Measurements from ENCODE around the gene TBX21. TPM values are rescaled to one million over a fixed set of nuclear protein-coding genes. Genes with fewer than 3 reads are reported as not detected.

Gene TBX21
- total and polyA plus RNA-seq, 3 experiments from 2014 or later, result 37.8 to 59.6 (median 39.8) TPM

- POLR2A ChIA-PET, result interaction anchor here (0.7 to 3.4 kb wide), 4 partner anchors 14 to 32 kb away, joined by 4 to 20 read pairs (median 6); partner anchors contain the start of gene TBX21
- H3K9me3 ChIP-seq (ENCODE audit: low read length), result no peaks in the 10 kb centered on the region
- no peaks in the 10 kb centered on the region for H3K36me3 Mint-ChIP-seq
- peak overlapping the region; percentile 56 to 97 (median 92) for H3K27ac Mint-ChIP-seq
- no peaks in the 10 kb centered on the region for H3K9me3 Mint-ChIP-seq
- DNase-seq, result no peak
- no peaks in the 10 kb centered on the region for H3K36me3 ChIP-seq (ENCODE audit: insufficient read depth, low read length)
- peak overlapping the region; percentile 35 for H3K27ac ChIP-seq (ENCODE audit: low read depth, low read length)
- peaks cover 72 to 82% (median 73%) of the 10 kb centered on the region in 3 donors for H3K4me1 Mint-ChIP-seq
- peaks cover 0 to 2% of the 10 kb centered on the region in 2 donors for H3K27me3 Mint-ChIP-seq
- H3K4me1 ChIP-seq (ENCODE audit: insufficient read depth, low read length), result peaks cover 68% of the 10 kb centered on the region
- no peaks in the 10 kb centered on the region for H3K27me3 ChIP-seq (ENCODE audit: insufficient read depth, low read length, poor library complexity, severe bottlenecking)
- CTCF ChIA-PET, result interaction anchor here (0.6 to 7.2 kb wide), 18 partner anchors 9 to 143 kb away, joined by 3 to 84 read pairs (median 4); partner anchors contain the start of gene TBX21
- H3K4me3 Mint-ChIP-seq, result peak overlapping the region; percentile 56 to 91 (median 79)
- H3K4me3 ChIP-seq (ENCODE audit: low read length), result peak overlapping the region; percentile 12
These were observed 32.3 kb upstream of the TBX21 start for GRCh38 chr17:47700471-47701449.

GRCh38 chr17:47701608-47702007 lies 31.4 kb upstream of the TBX21 start:
- H3K27ac Mint-ChIP-seq, result peak overlapping the region; percentile 56 to 97 (median 92)
- Histone ChIP-seq H3K36me3 (ENCODE audit: insufficient read depth, low read length) (no peaks in the 10 kb centered on the region), H3K27me3 (ENCODE audit: insufficient read depth, low read length, poor library complexity, severe bottlenecking) (no peaks in the 10 kb centered on the region), H3K9me3 (ENCODE audit: low read length) (no peaks in the 10 kb centered on the region), H3K4me1 (ENCODE audit: insufficient read depth, low read length) (peaks cover 75% of the 10 kb centered on the region), H3K4me3 (ENCODE audit: low read length) (no peak overlapping the region), H3K27ac (ENCODE audit: low read depth, low read length) (peak overlapping the region; percentile 35)
- no peaks in the 10 kb centered on the region for H3K36me3 Mint-ChIP-seq
- ChIA-PET CTCF (interaction anchor here (0.8 to 7.2 kb wide), 9 partner anchors 9 to 73 kb away, joined by 3 to 84 read pairs (median 5); partner anchors contain the start of gene TBX21), POLR2A (interaction anchor here (2.2 to 3.4 kb wide), 2 partner anchors 14 to 31 kb away, joined by 7 to 20 read pairs; partner anchors contain the start of gene TBX21)
- DNase-seq, result no peak
- no peaks in the 10 kb centered on the region for H3K9me3 Mint-ChIP-seq
- H3K4me1 Mint-ChIP-seq, result peaks cover 80 to 87% (median 81%) of the 10 kb centered on the region in 3 donors
- H3K27me3 Mint-ChIP-seq, result peaks cover 0 to 2% of the 10 kb centered on the region in 2 donors
- peak overlapping the region; percentile 57 to 91 (median 79) for H3K4me3 Mint-ChIP-seq

- Histone ChIP-seq H3K27ac (ENCODE audit: low read depth, low read length) (no peak overlapping the region), H3K4me1 (ENCODE audit: insufficient read depth, low read length) (peaks cover 84% of the 10 kb centered on the region), H3K36me3 (ENCODE audit: insufficient read depth, low read length) (no peaks in the 10 kb centered on the region), H3K4me3 (ENCODE audit: low read length) (no peak overlapping the region), H3K27me3 (ENCODE audit: insufficient read depth, low read length, poor library complexity, severe bottlenecking) (no peaks in the 10 kb centered on the region), H3K9me3 (ENCODE audit: low read length) (no peaks in the 10 kb centered on the region)
- H3K27ac Mint-ChIP-seq, result peak overlapping the region; percentile 56 to 97 (median 92)
- CTCF ChIA-PET, result interaction anchor here (1.0 to 7.2 kb wide), 5 partner anchors 9 to 40 kb away, joined by 3 to 84 read pairs (median 67); partner anchors contain the start of gene TBX21
- H3K4me1 Mint-ChIP-seq, result peaks cover 81 to 88% (median 83%) of the 10 kb centered on the region in 3 donors
- no peaks in the 10 kb centered on the region for H3K36me3 Mint-ChIP-seq
- H3K4me3 Mint-ChIP-seq, result peak overlapping the region; percentile 57 to 91 (median 77)
- no peaks in the 10 kb centered on the region for H3K27me3 Mint-ChIP-seq
- no peak for DNase-seq
- POLR2A ChIA-PET, result interaction anchor here (2.2 to 3.4 kb wide), 2 partner anchors 13 to 30 kb away, joined by 7 to 20 read pairs; partner anchors contain the start of gene TBX21
- H3K9me3 Mint-ChIP-seq, result no peaks in the 10 kb centered on the region
These were observed 30.5 kb upstream of the TBX21 start for GRCh38 chr17:47702391-47702995.

- peaks cover 88% of the 10 kb centered on the region for H3K4me1 ChIP-seq (ENCODE audit: insufficient read depth, low read length)
- no peaks in the 10 kb centered on the region for H3K9me3 ChIP-seq (ENCODE audit: low read length)
- Mint-ChIP-seq H3K9me3 (no peaks in the 10 kb centered on the region), H3K4me3 (peak overlapping the region; percentile 68 to 91 (median 80)), H3K4me1 (peaks cover 86 to 89% (median 87%) of the 10 kb centered on the region in 3 donors), H3K27ac (peak overlapping the region; percentile 86 to 99 (median 95)), H3K36me3 (no peaks in the 10 kb centered on the region), H3K27me3 (no peaks in the 10 kb centered on the region)
- peak overlapping the region; percentile 53 for H3K4me3 ChIP-seq (ENCODE audit: low read length)
- POLR2A ChIA-PET, result interaction anchor here (1.8 kb wide), 1 partner anchor 54 kb away, joined by 5 read pairs; the partner anchor contains the start of gene KPNB1
- H3K27ac ChIP-seq (ENCODE audit: low read depth, low read length), result peak overlapping the region; percentile 14
- CTCF ChIA-PET, result interaction anchor here (1.6 to 7.2 kb wide), 3 partner anchors 8 to 39 kb away, joined by 3 to 84 read pairs (median 77); no protein-coding TSS in a partner anchor
- no peaks in the 10 kb centered on the region for H3K36me3 ChIP-seq (ENCODE audit: insufficient read depth, low read length)
- no peaks in the 10 kb centered on the region for H3K27me3 ChIP-seq (ENCODE audit: insufficient read depth, low read length, poor library complexity, severe bottlenecking)
- DNase-seq, result peak; percentile 36 to 74 (median 56)
These were observed 29.8 kb upstream of the TBX21 start for GRCh38 chr17:47703191-47703591.

- Mint-ChIP-seq H3K4me1 (peaks cover 84 to 88% (median 86%) of the 10 kb centered on the region in 3 donors), H3K27me3 (no peaks in the 10 kb centered on the region), H3K27ac (peak overlapping the region; percentile 86 to 99 (median 95)), H3K36me3 (no peaks in the 10 kb centered on the region), H3K4me3 (peak overlapping the region; percentile 68 to 91 (median 80)), H3K9me3 (no peaks in the 10 kb centered on the region)
- Histone ChIP-seq H3K4me1 (ENCODE audit: insufficient read depth, low read length) (peaks cover 84% of the 10 kb centered on the region), H3K27me3 (ENCODE audit: insufficient read depth, low read length, poor library complexity, severe bottlenecking) (no peaks in the 10 kb centered on the region), H3K4me3 (ENCODE audit: low read length) (peak overlapping the region; percentile 53), H3K27ac (ENCODE audit: low read depth, low read length) (peak overlapping the region; percentile 14), H3K36me3 (ENCODE audit: insufficient read depth, low read length) (no peaks in the 10 kb centered on the region), H3K9me3 (ENCODE audit: low read length) (no peaks in the 10 kb centered on the region)
- POLR2A ChIA-PET, result interaction anchor here (1.1 to 1.8 kb wide), 2 partner anchors 29 to 54 kb away, joined by 5 to 7 read pairs; partner anchors contain the start of genes KPNB1 and TBX21
- no peak for DNase-seq
- CTCF ChIA-PET, result interaction anchor here (0.8 to 1.7 kb wide), 4 partner anchors 9 to 86 kb away, joined by 3 to 10 read pairs (median 6); partner anchors contain the start of gene TBX21
These were observed 29.4 kb upstream of the TBX21 start for GRCh38 chr17:47703671-47704070.

- H3K27ac ChIP-seq (ENCODE audit: low read depth, low read length), result no peak overlapping the region
- DNase-seq, result no peak
- peaks cover 80% of the 10 kb centered on the region for H3K4me1 ChIP-seq (ENCODE audit: insufficient read depth, low read length)
- POLR2A ChIA-PET, result interaction anchor here (0.5 to 1.8 kb wide), 5 partner anchors 15 to 65 kb away, joined by 3 to 7 read pairs (median 4); partner anchors contain the start of genes KPNB1 and TBX21
- no peaks in the 10 kb centered on the region for H3K36me3 ChIP-seq (ENCODE audit: insufficient read depth, low read length)
- Mint-ChIP-seq H3K4me1 (peaks cover 80 to 83% (median 81%) of the 10 kb centered on the region in 3 donors), H3K4me3 (peak overlapping the region; percentile 68 to 91 (median 80)), H3K27me3 (no peaks in the 10 kb centered on the region), H3K36me3 (no peaks in the 10 kb centered on the region), H3K9me3 (no peaks in the 10 kb centered on the region), H3K27ac (peak overlapping the region; percentile 86 to 99 (median 95))
- no peaks in the 10 kb centered on the region for H3K27me3 ChIP-seq (ENCODE audit: insufficient read depth, low read length, poor library complexity, severe bottlenecking)
- H3K4me3 ChIP-seq (ENCODE audit: low read length), result no peak overlapping the region
- no peaks in the 10 kb centered on the region for H3K9me3 ChIP-seq (ENCODE audit: low read length)
- CTCF ChIA-PET, result interaction anchor here (0.8 to 1.7 kb wide), 7 partner anchors 9 to 86 kb away, joined by 3 to 10 read pairs (median 5); partner anchors contain the start of gene TBX21
These were observed 28.9 kb upstream of the TBX21 start for GRCh38 chr17:47704116-47704515.

- Mint-ChIP-seq H3K4me1 (peaks cover 75 to 80% (median 76%) of the 10 kb centered on the region in 3 donors), H3K4me3 (peak overlapping the region; percentile 29 to 91 (median 80)), H3K27me3 (no peaks in the 10 kb centered on the region), H3K9me3 (no peaks in the 10 kb centered on the region), H3K27ac (peak overlapping the region; percentile 86 to 99 (median 95)), H3K36me3 (peaks cover 0 to 4% (median 2%) of the 10 kb centered on the region in 3 donors)
- Histone ChIP-seq H3K4me1 (ENCODE audit: insufficient read depth, low read length) (peaks cover 79% of the 10 kb centered on the region), H3K27ac (ENCODE audit: low read depth, low read length) (no peak overlapping the region), H3K36me3 (ENCODE audit: insufficient read depth, low read length) (peaks cover 3% of the 10 kb centered on the region), H3K27me3 (ENCODE audit: insufficient read depth, low read length, poor library complexity, severe bottlenecking) (no peaks in the 10 kb centered on the region), H3K9me3 (ENCODE audit: low read length) (no peaks in the 10 kb centered on the region), H3K4me3 (ENCODE audit: low read length) (no peak overlapping the region)
- CTCF ChIA-PET, result interaction anchor here (1.3 to 1.7 kb wide), 6 partner anchors 10 to 37 kb away, joined by 3 to 10 read pairs (median 6); partner anchors contain the start of gene TBX21
- DNase-seq, result no peak
- POLR2A ChIA-PET, result interaction anchor here (0.5 to 1.8 kb wide), 5 partner anchors 14 to 64 kb away, joined by 3 to 7 read pairs (median 4); partner anchors contain the start of genes KPNB1 and TBX21
These were observed 28.3 kb upstream of the TBX21 start for GRCh38 chr17:47704736-47705135.
